Adrenal gland (tissue), 12 donors: ENCODE data around the gene SCARF2. TPM values are rescaled to one million over a fixed set of nuclear protein-coding genes. Genes with fewer than 3 reads are reported as not detected.

Source experiments
- DNase-seq, 7 donors: peaks; one replicate each; pipeline ENCODE4 v3.0.0-alpha.2; 2019 to 2020
- H3K27ac ChIP-seq, 5 donors: fragments of 200-600 bp; sonication (generic) in 4 of 5; 1 replicate in 3 of 5; 2 replicates in 2 of 5; pipeline versions ENCODE4 v1.5.1 to v1.8.0; 2016 to 2020; ENCODE audit warnings: mild to moderate bottlenecking in 1 of 5
- H3K27me3 ChIP-seq: fragments of 200-600 bp; 2 replicates; pipeline ENCODE4 v1.8.0; 2021
- H3K36me3 ChIP-seq, 2 donors: fragments of 200-600 bp; replicated peaks in 1 of 2; 1 replicate in 1 of 2; 2 replicates in 1 of 2; pipeline versions ENCODE4 v1.5.1 to v1.8.0; 2018 to 2022
- H3K4me1 ChIP-seq, 2 donors: fragments of 200-600 bp; replicated peaks in 1 of 2; 1 replicate in 1 of 2; 2 replicates in 1 of 2; pipeline versions ENCODE4 v1.5.1 to v1.8.0; 2018 to 2021
- H3K4me3 ChIP-seq, 4 donors: fragments of 200-600 bp; sonication (generic) in 3 of 4; one replicate each; pipeline ENCODE4 v1.5.1; 2016 to 2018
- H3K9me3 ChIP-seq, 3 donors: fragments of 200-600 bp; sonication (generic) in 1 of 3; replicated peaks in 1 of 3; 1 replicate in 2 of 3; 2 replicates in 1 of 3; pipeline versions ENCODE4 v1.5.1 to v1.8.0; 2016 to 2021
- POLR2A ChIP-seq, 2 donors: fragments of 450-650 bp; IDR thresholded peaks; one replicate each; pipeline ENCODE4 v1.6.1; 2017; ENCODE audit warnings: antibody characterized with exemption in 2 of 2, mild to moderate bottlenecking in 2 of 2, moderate library complexity in 1 of 2
- WGBS, 4 donors: extraction: QIAGEN DNeasy Blood & Tissue Kit in 2 of 4; methylation state at CpG; one replicate each; pipeline versions ENCODE4 v1.1.5 to v1.1.7; 2013 to 2017; 5-methylcytosine and 5-hydroxymethylcytosine counted together
- intact Hi-C, 2 donors: fragments of 100-400 bp; cut with DNase I; formaldehyde crosslinking; loops; one replicate each; pipeline versions ENCODE4 v1.14.1 to v1.15.0; 2022 to 2023
- polyA plus RNA-seq, 3 donors: library from polyadenylated mRNA; stranded (reverse); fragments of 200-250 nt in 2 of 3; fragments of 350-450 nt in 1 of 3; fragmentation: Illumina TruSeq in 1 of 3; extraction: RNeasy Lipid Tissue Mini Kit (QIAGEN cat#74804) in 1 of 3; gene quantifications; one replicate each; pipeline ENCODE4 v1.2.3, GENCODE V29; 2013 to 2014
- total RNA-seq, 9 donors: library from RNA; depleted of rRNA in 4 of 9; stranded (reverse); fragments of >200 nt in 4 of 9; fragments of 120-200 nt in 1 of 9; fragmentation: NEBNext Ultra II Directional in 1 of 9; extraction: Animal tissue kit (Norgen Biotek cat#: 25700) in 1 of 9; gene quantifications; one replicate each; pipeline versions ENCODE4 v1.1.0 to v1.2.4, GENCODE V29; 2013 to 2023
- TF ChIP-seq, protein P1 (sequence below), 6 experiments: fragments of 450-650 bp in 4 of 6; fragments of 200-600 bp in 2 of 6; sonication (generic) in 1 of 6; IDR thresholded peaks; 1 replicate in 5 of 6; 2 replicates in 1 of 6; pipeline versions ENCODE4 v1.5.1 to v1.8.0; 2016 to 2021; ENCODE audit warnings: antibody characterized with exemption in 6 of 6, mild to moderate bottlenecking in 2 of 6, moderate library complexity in 1 of 6
- donor health status: healthy with polysubstance abuse.
- donor health status: Bipolar disorder and iron deficiency.
- donor health status: DM: yes; HTN: yes; CAD: no.
- donor health status: DM: no; HTN: no; CAD: no.
- donor health status: DM: no; HTN: no; CAD: no.
- donor health status: DM: yes; HTN: yes; CAD: no.

SCARF2 gene
- total and polyA plus RNA-seq, 12 donors: 0.92 to 45.3 (median 7.4) TPM

DNA sequence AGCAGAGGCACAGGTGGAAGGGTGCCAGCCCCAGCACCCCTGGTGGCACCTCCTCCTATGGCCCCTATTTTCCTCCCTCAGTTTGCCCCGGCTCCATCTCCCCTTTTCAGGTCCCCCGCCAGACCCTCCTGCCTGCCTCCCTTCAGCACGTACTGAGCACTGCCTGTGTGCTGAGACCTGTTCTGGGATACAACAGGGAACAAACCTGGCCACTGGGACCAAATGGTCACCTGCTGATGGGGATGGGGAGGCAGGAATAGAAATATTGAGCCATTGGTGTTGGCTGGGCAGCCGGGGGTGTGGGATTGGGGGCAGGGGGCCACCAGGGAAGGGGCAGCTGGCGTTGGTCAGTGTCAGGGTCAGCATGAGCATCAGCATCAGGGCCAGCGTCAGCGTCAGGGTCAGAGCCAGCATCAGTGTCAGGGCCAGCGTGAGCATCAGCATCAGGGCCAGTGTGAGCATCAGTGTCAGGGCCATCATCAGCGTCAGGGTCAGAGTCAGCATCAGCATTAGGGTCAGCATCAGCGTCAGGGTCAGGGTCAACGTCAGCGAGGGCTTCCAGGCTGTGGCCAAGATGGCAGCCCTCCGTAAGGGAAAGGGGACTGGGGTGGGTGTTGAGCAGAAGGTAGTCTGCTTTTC, 36.1 kb downstream of the SCARF2 start:
- intact Hi-C loops: no loop called here
- 83 to 91% (median 88%) methylated on average over 11 to 13 of the region's 13 CpGs for WGBS, 4 donors
- peak in 1 of 7 donors; percentile 35 for DNase-seq
- Histone ChIP-seq H3K27me3 (no peaks in the 10 kb centered on the region), H3K4me1 (no peaks in the 10 kb centered on the region), H3K4me3 (no peak overlapping the region), H3K9me3 (no peaks in the 10 kb centered on the region), H3K36me3 (peaks cover 0 to 13% of the 10 kb centered on the region in 2 donors), H3K27ac (no peak overlapping the region)
- TF ChIP-seq, protein P1, sequence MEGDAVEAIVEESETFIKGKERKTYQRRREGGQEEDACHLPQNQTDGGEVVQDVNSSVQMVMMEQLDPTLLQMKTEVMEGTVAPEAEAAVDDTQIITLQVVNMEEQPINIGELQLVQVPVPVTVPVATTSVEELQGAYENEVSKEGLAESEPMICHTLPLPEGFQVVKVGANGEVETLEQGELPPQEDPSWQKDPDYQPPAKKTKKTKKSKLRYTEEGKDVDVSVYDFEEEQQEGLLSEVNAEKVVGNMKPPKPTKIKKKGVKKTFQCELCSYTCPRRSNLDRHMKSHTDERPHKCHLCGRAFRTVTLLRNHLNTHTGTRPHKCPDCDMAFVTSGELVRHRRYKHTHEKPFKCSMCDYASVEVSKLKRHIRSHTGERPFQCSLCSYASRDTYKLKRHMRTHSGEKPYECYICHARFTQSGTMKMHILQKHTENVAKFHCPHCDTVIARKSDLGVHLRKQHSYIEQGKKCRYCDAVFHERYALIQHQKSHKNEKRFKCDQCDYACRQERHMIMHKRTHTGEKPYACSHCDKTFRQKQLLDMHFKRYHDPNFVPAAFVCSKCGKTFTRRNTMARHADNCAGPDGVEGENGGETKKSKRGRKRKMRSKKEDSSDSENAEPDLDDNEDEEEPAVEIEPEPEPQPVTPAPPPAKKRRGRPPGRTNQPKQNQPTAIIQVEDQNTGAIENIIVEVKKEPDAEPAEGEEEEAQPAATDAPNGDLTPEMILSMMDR (IDR thresholded peaks at IDR 0.05): no peak
- no peak for TF ChIP-seq POLR2A (IDR thresholded peaks at IDR 0.05)

DNA sequence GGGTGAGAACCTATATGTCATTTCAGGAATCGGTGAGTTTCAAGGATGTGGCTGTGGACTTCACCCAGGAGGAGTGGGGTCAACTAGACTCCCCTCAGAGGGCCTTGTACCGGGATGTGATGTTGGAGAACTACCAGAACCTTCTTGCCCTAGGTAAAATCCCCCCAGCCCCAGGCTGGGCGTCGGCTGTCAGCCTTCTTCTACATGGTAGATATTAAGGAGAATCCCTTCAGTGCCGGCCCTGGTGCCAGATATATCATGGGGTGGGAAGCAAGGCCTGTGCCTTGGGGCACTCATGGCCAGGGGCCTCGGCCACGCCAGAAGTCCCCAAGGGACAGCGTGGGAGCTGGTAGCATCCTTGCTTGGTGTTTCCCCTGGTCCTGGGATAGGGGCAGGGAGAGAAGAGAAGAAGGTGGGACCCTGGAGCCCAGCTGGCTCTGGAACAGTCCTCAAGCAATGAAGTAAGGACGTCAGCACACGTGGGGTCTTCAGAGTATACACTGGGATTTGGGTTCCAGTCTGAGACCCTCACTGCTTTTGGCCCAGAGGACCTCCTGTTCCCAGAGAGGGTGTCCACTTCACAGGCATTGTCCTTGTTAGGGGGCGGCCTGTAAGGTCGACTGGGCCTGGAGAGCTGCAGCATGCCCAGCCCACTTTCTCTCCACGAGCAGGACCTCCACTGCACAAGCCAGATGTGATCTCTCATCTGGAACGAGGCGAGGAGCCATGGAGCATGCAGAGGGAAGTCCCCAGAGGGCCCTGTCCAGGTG, 36.8 kb downstream of the SCARF2 start:
- no peaks in the 10 kb centered on the region for H3K4me1 ChIP-seq
- H3K4me3 ChIP-seq: no peak overlapping the region
- H3K27ac ChIP-seq: no peak overlapping the region
- peak in 1 of 7 donors; percentile 42 for DNase-seq
- intact Hi-C loops: no loop called here
- H3K9me3 ChIP-seq: no peaks in the 10 kb centered on the region
- TF ChIP-seq POLR2A (IDR thresholded peaks at IDR 0.05): no peak
- TF ChIP-seq, protein P1 (IDR thresholded peaks at IDR 0.05): no peak
- peaks cover 0 to 6% of the 10 kb centered on the region in 2 donors for H3K36me3 ChIP-seq
- 87 to 96% (median 92%) methylated on average over 7 to 15 of the region's 15 CpGs for WGBS, 4 donors
- no peaks in the 10 kb centered on the region for H3K27me3 ChIP-seq

DNA sequence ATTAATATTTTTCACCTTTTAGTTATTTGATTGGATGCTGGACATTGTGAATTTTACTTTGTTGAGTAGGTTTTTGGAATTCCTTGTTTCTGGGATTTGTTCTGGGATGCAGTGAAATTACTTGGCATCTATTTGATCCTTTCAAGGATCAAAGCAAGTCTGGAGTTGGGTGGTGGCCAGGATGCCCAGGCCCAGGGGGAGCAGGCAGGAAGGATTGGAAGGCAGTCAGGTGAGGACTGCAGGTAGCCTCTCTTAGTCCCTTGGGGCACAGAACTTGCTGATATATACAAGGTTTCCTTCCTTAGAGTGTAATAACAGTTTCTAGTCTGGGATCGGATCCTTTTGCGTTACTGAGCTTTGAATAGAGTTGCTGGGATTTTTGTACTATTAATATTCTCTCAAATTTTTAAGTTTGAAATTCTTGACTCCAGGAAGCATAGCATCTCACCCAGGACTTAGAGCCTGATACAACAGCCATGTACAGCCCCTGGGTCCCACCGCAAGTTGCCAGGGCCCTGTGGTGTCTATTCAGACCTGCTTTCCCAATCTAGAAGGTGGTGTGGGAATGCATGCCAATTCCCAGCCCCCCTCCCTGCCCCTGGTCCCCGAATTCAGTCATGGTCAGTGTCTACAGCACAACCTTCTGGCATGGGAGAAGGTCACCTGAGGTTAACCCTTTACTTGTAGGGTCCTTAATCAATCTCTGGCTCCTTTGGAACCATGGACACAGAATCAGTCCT, 37.6 kb downstream of the SCARF2 start:
- TF ChIP-seq POLR2A (IDR thresholded peaks at IDR 0.05): no peak
- TF ChIP-seq, protein P1 (IDR thresholded peaks at IDR 0.05): no peak
- Histone ChIP-seq H3K4me1 (peaks cover 0 to 5% of the 10 kb centered on the region in 2 donors), H3K36me3 (no peaks in the 10 kb centered on the region), H3K4me3 (no peak overlapping the region), H3K27ac (no peak overlapping the region), H3K27me3 (no peaks in the 10 kb centered on the region), H3K9me3 (no peaks in the 10 kb centered on the region)
- intact Hi-C loops: no loop called here
- peak in 1 of 7 donors; percentile 33 for DNase-seq
- 58 to 74% (median 66%) methylated on average over 4 of the region's 4 CpGs for WGBS, 4 donors

DNA sequence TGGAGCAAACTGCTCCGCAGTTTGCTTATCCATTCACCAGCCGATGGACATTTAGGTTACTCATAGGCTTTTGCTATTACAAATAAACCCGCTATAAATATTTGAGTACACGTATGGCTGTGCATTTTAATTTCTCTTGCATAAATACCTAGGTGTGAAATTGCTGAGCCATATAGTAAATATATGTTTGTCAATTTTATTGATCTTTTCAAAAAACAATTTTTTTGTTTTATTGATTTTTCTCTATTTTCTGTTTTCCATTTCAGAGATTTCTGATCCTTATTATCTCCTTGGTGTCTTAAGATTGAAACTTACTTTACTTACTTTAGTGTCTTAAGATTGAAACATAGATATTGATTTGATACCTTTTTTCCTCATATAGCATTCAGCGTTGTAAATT, 39.2 kb downstream of the SCARF2 start:
- H3K4me1 ChIP-seq: peaks cover 0 to 16% of the 10 kb centered on the region in 2 donors
- 95 to 98% (median 98%) methylated on average over 5 of the region's 5 CpGs for WGBS, 4 donors
- no peak for TF ChIP-seq POLR2A (IDR thresholded peaks at IDR 0.05)
- TF ChIP-seq, protein P1 (IDR thresholded peaks at IDR 0.05): no peak
- intact Hi-C loops: no loop called here
- no peak overlapping the region for H3K4me3 ChIP-seq
- H3K27me3 ChIP-seq: no peaks in the 10 kb centered on the region
- no peak overlapping the region for H3K27ac ChIP-seq
- H3K36me3 ChIP-seq: no peaks in the 10 kb centered on the region
- no peak for DNase-seq
- no peaks in the 10 kb centered on the region for H3K9me3 ChIP-seq
